Astrocyte (in vitro differentiated cells and primary cell): ENCODE measurements around the gene BAZ1A.

Experiments used
- CTCF ChIP-seq: IDR thresholded peaks from 2 replicates; pipeline ENCODE4 v1.5.1; 2011; ENCODE audit warnings: low read depth, mild to moderate bottlenecking, inconsistent platforms, low read length, moderate library complexity; ENCODE audit not compliant: insufficient read depth
- EZH2 ChIP-seq: IDR thresholded peaks from 2 replicates; pipeline ENCODE4 v1.6.1; 2012; ENCODE audit warnings: mild to moderate bottlenecking, low read length, inconsistent platforms; ENCODE audit not compliant: insufficient read depth

- no peak for TF ChIP-seq CTCF
- no peak for TF ChIP-seq EZH2
Measured at GRCh38 chr14:34843011-34843554, 32.1 kb downstream of the BAZ1A start.
